ENCODE results near the gene RALBP1.

DNA sequence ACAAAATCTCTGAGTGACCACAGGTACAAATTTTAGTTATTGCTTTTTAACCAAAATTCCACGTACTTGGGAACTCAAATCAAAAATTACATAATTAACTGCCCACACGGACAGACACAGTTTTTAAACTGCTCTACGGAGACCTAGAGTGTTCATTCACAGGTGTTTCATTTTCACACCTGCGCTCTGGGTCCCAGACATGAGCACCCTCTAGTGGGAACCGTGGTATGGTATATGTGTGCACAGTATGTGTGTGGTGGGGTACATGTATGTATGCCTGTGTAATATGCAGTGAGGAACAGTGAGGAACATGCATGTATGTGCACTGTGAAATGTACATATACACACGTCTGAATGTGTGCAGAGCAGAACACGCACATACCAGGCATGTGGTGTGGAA is 74.1 kb downstream of the RALBP1 start:
- TF ChIP-seq, protein P1, sequence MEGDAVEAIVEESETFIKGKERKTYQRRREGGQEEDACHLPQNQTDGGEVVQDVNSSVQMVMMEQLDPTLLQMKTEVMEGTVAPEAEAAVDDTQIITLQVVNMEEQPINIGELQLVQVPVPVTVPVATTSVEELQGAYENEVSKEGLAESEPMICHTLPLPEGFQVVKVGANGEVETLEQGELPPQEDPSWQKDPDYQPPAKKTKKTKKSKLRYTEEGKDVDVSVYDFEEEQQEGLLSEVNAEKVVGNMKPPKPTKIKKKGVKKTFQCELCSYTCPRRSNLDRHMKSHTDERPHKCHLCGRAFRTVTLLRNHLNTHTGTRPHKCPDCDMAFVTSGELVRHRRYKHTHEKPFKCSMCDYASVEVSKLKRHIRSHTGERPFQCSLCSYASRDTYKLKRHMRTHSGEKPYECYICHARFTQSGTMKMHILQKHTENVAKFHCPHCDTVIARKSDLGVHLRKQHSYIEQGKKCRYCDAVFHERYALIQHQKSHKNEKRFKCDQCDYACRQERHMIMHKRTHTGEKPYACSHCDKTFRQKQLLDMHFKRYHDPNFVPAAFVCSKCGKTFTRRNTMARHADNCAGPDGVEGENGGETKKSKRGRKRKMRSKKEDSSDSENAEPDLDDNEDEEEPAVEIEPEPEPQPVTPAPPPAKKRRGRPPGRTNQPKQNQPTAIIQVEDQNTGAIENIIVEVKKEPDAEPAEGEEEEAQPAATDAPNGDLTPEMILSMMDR (IDR thresholded peaks at IDR 0.05): no peak
- TF ChIP-seq POLR2AphosphoS5 (IDR thresholded peaks at IDR 0.05) (peak in 1 of 2 donors; percentile 6), EP300 (IDR thresholded peaks at IDR 0.05) (no peak)

Measured in esophagus muscularis mucosa (tissue), 4 donors.